Tibial nerve (tissue), 4 donors: ENCODE results near the gene PTGFRN.

Experiments used
- CTCF ChIP-seq, 5 experiments: fragments of 200-600 bp in 3 of 5; fragments of 450-650 bp in 2 of 5; sonication (generic) in 3 of 5; IDR thresholded peaks; one replicate each; pipeline ENCODE4 v1.5.1; 2016 to 2019; ENCODE audit warnings: antibody characterized with exemption in 5 of 5, mild to moderate bottlenecking in 3 of 5, moderate library complexity in 2 of 5
- EP300 ChIP-seq, 2 donors: sonication (generic); formaldehyde crosslinking; IDR thresholded peaks; one replicate each; pipeline ENCODE4 v1.6.1; 2017; ENCODE audit warnings: antibody characterized with exemption in 2 of 2, mild to moderate bottlenecking in 1 of 2

GRCh38 chr1:116983112-116983511, 73.4 kb downstream of the PTGFRN start:
- TF ChIP-seq EP300 (IDR thresholded peaks at IDR 0.05), result no peak
- no peak for TF ChIP-seq CTCF (IDR thresholded peaks at IDR 0.05)
